ENCODE results near the gene TPO. TPM values are rescaled to one million over a fixed set of nuclear protein-coding genes. Genes with fewer than 3 reads are reported as not detected.

Gene TPO
- total RNA-seq, 2 donors from 2014 or later = 6.0 to 6.5 TPM

- intact Hi-C loops (cut with DNase I) = no loop called here
- DNase-seq (ENCODE audit: low spot score) = no peak
Observed at GRCh38 chr2:1437537-1437936, 24.3 kb downstream of the TPO start.

- DNase-seq (ENCODE audit: low spot score) = no peak
- intact Hi-C loops (cut with DNase I) = no loop called here
Observed at GRCh38 chr2:1438972-1439371, 25.7 kb downstream of the TPO start.

- intact Hi-C loops (cut with DNase I) = no loop called here
- DNase-seq (ENCODE audit: low spot score) = no peak
Observed at GRCh38 chr2:1440581-1440980, 27.3 kb downstream of the TPO start.

- no peak for DNase-seq (ENCODE audit: low spot score)
- intact Hi-C loops (cut with DNase I) = no loop called here
Observed at GRCh38 chr2:1446301-1446700, 33.0 kb downstream of the TPO start.

- intact Hi-C loops (cut with DNase I) = no loop called here
- DNase-seq (ENCODE audit: low spot score) = no peak
Observed at GRCh38 chr2:1448009-1448408, 34.7 kb downstream of the TPO start.

- no peak for DNase-seq (ENCODE audit: low spot score)
- intact Hi-C loops (cut with DNase I) = no loop called here
Observed at GRCh38 chr2:1450915-1451314, 37.7 kb downstream of the TPO start.

- intact Hi-C loops (cut with DNase I) = no loop called here
- no peak for DNase-seq (ENCODE audit: low spot score)
Observed at GRCh38 chr2:1451422-1451821, 38.2 kb downstream of the TPO start.

GRCh38 chr2:1453561-1453960, 40.3 kb downstream of the TPO start:
- intact Hi-C loops (cut with DNase I) = no loop called here
- no peak for DNase-seq (ENCODE audit: low spot score)

- intact Hi-C loops (cut with DNase I) = no loop called here
- DNase-seq (ENCODE audit: low spot score) = no peak
Observed at GRCh38 chr2:1454346-1454745, 41.1 kb downstream of the TPO start.

- no peak for DNase-seq (ENCODE audit: low spot score)
- intact Hi-C loops (cut with DNase I) = no loop called here
Observed at GRCh38 chr2:1455466-1455865, 42.2 kb downstream of the TPO start.

GRCh38 chr2:1458432-1458831, 45.2 kb downstream of the TPO start:
- no peak for DNase-seq (ENCODE audit: low spot score)
- intact Hi-C loops (cut with DNase I) = no loop called here

- intact Hi-C loops (cut with DNase I) = no loop called here
- DNase-seq (ENCODE audit: low spot score) = no peak
Observed at GRCh38 chr2:1459727-1460126, 46.5 kb downstream of the TPO start.

GRCh38 chr2:1460851-1461418, 47.7 kb downstream of the TPO start:
- intact Hi-C loops (cut with DNase I) = no loop called here
- DNase-seq (ENCODE audit: low spot score) = no peak

GRCh38 chr2:1461507-1462390, 48.5 kb downstream of the TPO start:
- DNase-seq (ENCODE audit: low spot score) = no peak

GRCh38 chr2:1462994-1463393, 49.7 kb downstream of the TPO start:
- DNase-seq (ENCODE audit: low spot score) = no peak
- intact Hi-C loops (cut with DNase I) = no loop called here

More at GRCh38 chr2:1461507-1462390, 48.5 kb downstream of the TPO start:
- intact Hi-C loops (cut with DNase I) = no loop called here

GRCh38 chr2:1472350-1472749, 59.1 kb downstream of the TPO start:
- intact Hi-C loops (cut with DNase I) = no loop called here
- DNase-seq (ENCODE audit: low spot score) = no peak

GRCh38 chr2:1476617-1477195, 63.4 kb downstream of the TPO start:
- intact Hi-C loops (cut with DNase I) = loop anchor here in 1 of 2 donors (5.0 kb wide), 1 partner anchor 271 kb away; no protein-coding TSS in a partner anchor
- peak; percentile 31 for DNase-seq (ENCODE audit: low spot score)

- intact Hi-C loops (cut with DNase I) = loop anchor here in 1 of 2 donors (5.0 kb wide), 1 partner anchor 270 kb away; no protein-coding TSS in a partner anchor
- DNase-seq (ENCODE audit: low spot score) = peak; percentile 74
Observed at GRCh38 chr2:1477196-1478040, 64.2 kb downstream of the TPO start.
